ENCODE results near the gene AK5. TPM values are rescaled to one million over a fixed set of nuclear protein-coding genes. Genes with fewer than 3 reads are reported as not detected.

The AK5 gene
- total RNA-seq, 1 donor from 2014 or later, result 1.0 TPM

DNA sequence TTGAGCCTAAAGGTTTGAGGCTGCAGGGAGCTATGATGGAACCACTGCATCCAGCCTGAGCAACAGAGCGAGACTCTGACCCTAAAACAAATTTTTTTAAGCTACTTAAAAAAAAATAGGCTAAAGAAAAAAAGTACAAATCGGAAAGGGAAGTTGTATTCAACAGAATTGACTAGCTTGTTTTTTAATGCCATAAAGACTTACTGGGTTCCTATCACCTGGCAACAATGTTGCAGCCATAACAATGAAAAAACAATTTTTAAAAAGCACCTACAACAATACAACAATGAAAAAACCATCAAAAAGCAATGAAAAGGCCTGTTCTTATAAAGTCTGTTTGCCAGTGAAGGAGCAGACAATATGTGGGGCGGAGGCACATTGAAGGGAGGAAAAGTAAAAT, 42.5 kb upstream of the AK5 start:
- H3K27ac ChIP-seq (replicated peaks), result no peak overlapping the region
- H3K4me3 ChIP-seq, result no peak overlapping the region
- H3K4me1 ChIP-seq, result no peaks in the 10 kb centered on the region
- no peaks in the 10 kb centered on the region for H3K36me3 ChIP-seq
- intact Hi-C loops (cut with micrococcal nuclease), result no loop called here
- TF ChIP-seq, protein P1, sequence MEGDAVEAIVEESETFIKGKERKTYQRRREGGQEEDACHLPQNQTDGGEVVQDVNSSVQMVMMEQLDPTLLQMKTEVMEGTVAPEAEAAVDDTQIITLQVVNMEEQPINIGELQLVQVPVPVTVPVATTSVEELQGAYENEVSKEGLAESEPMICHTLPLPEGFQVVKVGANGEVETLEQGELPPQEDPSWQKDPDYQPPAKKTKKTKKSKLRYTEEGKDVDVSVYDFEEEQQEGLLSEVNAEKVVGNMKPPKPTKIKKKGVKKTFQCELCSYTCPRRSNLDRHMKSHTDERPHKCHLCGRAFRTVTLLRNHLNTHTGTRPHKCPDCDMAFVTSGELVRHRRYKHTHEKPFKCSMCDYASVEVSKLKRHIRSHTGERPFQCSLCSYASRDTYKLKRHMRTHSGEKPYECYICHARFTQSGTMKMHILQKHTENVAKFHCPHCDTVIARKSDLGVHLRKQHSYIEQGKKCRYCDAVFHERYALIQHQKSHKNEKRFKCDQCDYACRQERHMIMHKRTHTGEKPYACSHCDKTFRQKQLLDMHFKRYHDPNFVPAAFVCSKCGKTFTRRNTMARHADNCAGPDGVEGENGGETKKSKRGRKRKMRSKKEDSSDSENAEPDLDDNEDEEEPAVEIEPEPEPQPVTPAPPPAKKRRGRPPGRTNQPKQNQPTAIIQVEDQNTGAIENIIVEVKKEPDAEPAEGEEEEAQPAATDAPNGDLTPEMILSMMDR (IDR thresholded peaks at IDR 0.05; ENCODE audit: borderline replicate concordance), result no peak
- no peak for DNase-seq
- H3K9me3 ChIP-seq (replicated peaks), result no peaks in the 10 kb centered on the region
- peaks cover 7% of the 10 kb centered on the region for H3K27me3 ChIP-seq (ENCODE audit: low read depth)

DNA sequence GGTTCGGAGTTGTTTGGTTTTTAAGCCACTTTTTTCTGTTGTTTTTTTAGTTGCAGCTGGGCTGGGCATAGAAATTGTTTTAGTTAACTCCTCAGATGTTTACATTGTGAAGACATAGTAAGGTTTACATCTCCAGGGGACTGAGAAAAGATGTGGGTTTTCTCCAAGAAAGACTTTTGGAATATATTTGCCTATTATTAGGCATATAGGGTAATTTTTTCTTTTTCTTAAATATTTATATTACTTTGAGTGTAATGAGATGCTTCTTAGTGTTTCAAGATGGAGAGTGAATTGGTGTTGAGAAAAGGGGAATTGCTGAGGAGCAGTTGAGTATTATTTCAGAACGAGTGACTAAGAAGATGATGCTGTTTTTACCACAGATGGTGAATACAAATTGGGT, 36.0 kb upstream of the AK5 start:
- Histone ChIP-seq H3K27ac (replicated peaks) (no peak overlapping the region), H3K4me1 (no peaks in the 10 kb centered on the region), H3K4me3 (no peak overlapping the region), H3K36me3 (no peaks in the 10 kb centered on the region), H3K9me3 (replicated peaks) (peaks cover 38% of the 10 kb centered on the region), H3K27me3 (ENCODE audit: low read depth) (peaks cover 7% of the 10 kb centered on the region)
- DNase-seq, result no peak
- intact Hi-C loops (cut with micrococcal nuclease), result no loop called here
- TF ChIP-seq, protein P1 (IDR thresholded peaks at IDR 0.05; ENCODE audit: borderline replicate concordance), result no peak

DNA sequence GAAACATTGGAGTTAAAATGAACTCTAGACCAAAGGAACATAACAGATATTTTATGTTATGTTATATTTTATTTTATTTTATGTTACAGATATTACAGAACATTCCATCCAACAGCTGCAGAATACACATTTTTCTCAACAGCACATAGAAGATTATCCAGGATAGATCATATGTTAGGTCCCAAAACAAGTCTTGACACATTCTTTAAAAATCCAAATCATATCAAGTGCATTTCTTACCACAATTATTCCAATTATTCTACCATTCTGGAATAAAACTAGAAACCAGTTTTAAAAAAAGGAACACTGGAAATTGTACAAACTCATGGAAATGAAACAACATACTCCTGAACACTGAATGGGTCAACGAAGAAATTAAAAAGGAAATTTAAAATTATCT, 31.7 kb upstream of the AK5 start:
- TF ChIP-seq, protein P1 (IDR thresholded peaks at IDR 0.05; ENCODE audit: borderline replicate concordance), result no peak
- Histone ChIP-seq H3K36me3 (no peaks in the 10 kb centered on the region), H3K27ac (replicated peaks) (no peak overlapping the region), H3K4me1 (no peaks in the 10 kb centered on the region), H3K4me3 (no peak overlapping the region), H3K27me3 (ENCODE audit: low read depth) (no peaks in the 10 kb centered on the region), H3K9me3 (replicated peaks) (peaks cover 81% of the 10 kb centered on the region)
- intact Hi-C loops (cut with micrococcal nuclease), result no loop called here
- no peak for DNase-seq

DNA sequence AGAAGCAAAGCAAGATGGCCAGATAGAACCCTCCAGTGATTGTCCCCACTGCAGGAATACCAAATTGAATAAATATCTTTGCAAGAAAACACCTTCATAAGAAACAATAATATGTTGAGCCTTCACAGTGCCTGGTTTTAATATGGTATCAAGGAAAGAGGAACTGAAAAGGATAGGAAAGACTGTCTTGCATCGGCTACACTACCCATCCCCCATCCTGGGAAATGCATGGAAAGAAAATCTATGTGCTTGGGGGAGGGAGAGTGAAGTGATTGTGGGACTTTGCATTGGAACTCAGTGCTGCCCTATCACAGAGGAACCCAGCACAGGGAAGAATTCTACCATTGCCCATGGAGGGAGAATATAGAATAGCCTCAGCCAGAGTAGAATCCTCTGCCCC, 28.6 kb upstream of the AK5 start:
- Histone ChIP-seq H3K36me3 (no peaks in the 10 kb centered on the region), H3K4me3 (no peak overlapping the region), H3K27ac (replicated peaks) (no peak overlapping the region), H3K9me3 (replicated peaks) (peaks cover 85% of the 10 kb centered on the region), H3K4me1 (no peaks in the 10 kb centered on the region), H3K27me3 (ENCODE audit: low read depth) (no peaks in the 10 kb centered on the region)
- DNase-seq, result no peak
- TF ChIP-seq, protein P1 (IDR thresholded peaks at IDR 0.05; ENCODE audit: borderline replicate concordance), result no peak
- intact Hi-C loops (cut with micrococcal nuclease), result no loop called here

DNA sequence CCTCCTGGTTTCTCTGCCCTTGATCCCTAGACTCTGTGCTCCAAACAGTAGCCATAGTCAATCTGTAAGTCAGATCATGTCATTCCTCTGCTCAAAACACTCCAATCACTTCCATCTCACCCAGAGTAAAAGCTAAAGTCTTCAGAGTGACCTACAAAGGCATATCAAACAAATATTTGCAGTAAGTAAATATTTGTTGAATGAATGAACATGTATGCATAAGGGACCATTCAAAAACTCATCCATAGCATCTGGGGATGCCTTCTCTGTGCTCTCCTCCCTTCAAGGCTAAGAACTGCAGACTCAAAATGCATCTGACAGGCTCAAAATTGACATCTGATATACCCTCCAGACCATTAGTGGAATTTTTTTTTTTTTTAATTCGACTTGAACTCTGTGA, 18.1 kb upstream of the AK5 start:
- intact Hi-C loops (cut with micrococcal nuclease), result no loop called here
- TF ChIP-seq, protein P1 (IDR thresholded peaks at IDR 0.05; ENCODE audit: borderline replicate concordance), result no peak
- Histone ChIP-seq H3K27me3 (ENCODE audit: low read depth) (peaks cover 11% of the 10 kb centered on the region), H3K27ac (replicated peaks) (no peak overlapping the region), H3K4me3 (no peak overlapping the region), H3K4me1 (no peaks in the 10 kb centered on the region), H3K9me3 (replicated peaks) (no peaks in the 10 kb centered on the region), H3K36me3 (no peaks in the 10 kb centered on the region)
- no peak for DNase-seq

DNA sequence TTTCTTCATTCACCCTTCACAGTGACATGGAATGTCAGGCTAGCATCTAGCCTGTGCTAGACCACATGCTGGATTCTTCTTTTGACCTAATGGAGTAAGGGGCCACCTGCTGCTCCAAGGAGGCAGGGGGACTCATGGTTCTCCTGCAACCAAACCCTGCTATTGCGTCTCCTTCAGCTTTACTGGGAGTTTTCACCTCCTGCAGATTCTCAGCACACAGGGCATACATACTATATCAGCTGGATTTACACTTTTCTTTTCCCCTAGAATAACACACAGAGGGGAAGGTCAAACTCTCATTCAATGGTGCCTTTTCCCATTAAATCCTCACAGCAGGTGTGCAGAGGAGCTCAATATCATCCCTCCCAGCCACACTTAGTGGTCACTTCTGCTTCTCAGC, 16.6 kb upstream of the AK5 start:
- TF ChIP-seq, protein P1 (IDR thresholded peaks at IDR 0.05; ENCODE audit: borderline replicate concordance), result no peak
- Histone ChIP-seq H3K36me3 (no peaks in the 10 kb centered on the region), H3K4me3 (no peak overlapping the region), H3K27me3 (ENCODE audit: low read depth) (peaks cover 11% of the 10 kb centered on the region), H3K27ac (replicated peaks) (no peak overlapping the region), H3K9me3 (replicated peaks) (no peaks in the 10 kb centered on the region), H3K4me1 (no peaks in the 10 kb centered on the region)
- intact Hi-C loops (cut with micrococcal nuclease), result no loop called here
- DNase-seq, result no peak
